PC-3 (cell line): Measurements from ENCODE around the gene HCAR3.

Source experiments
- EZH2phosphoT487 ChIP-seq: fragments of 300-600 bp; sonication (generic); IDR thresholded peaks from 2 replicates; pipeline ENCODE4 v1.6.1; 2018; ENCODE audit warnings: mild to moderate bottlenecking, antibody characterized with exemption, low read length, borderline replicate concordance
- TF ChIP-seq, protein P1 (sequence below): fragments of 300-600 bp; sonication (generic); conservative IDR thresholded peaks from 2 replicates; pipeline ENCODE4 v1.5.1; 2017; ENCODE audit warnings: antibody characterized with exemption, low read depth, mild to moderate bottlenecking, low read length

GRCh38 chr12:122725452-122726079 lies 9.0 kb upstream of the HCAR3 start:
- TF ChIP-seq, protein P1, sequence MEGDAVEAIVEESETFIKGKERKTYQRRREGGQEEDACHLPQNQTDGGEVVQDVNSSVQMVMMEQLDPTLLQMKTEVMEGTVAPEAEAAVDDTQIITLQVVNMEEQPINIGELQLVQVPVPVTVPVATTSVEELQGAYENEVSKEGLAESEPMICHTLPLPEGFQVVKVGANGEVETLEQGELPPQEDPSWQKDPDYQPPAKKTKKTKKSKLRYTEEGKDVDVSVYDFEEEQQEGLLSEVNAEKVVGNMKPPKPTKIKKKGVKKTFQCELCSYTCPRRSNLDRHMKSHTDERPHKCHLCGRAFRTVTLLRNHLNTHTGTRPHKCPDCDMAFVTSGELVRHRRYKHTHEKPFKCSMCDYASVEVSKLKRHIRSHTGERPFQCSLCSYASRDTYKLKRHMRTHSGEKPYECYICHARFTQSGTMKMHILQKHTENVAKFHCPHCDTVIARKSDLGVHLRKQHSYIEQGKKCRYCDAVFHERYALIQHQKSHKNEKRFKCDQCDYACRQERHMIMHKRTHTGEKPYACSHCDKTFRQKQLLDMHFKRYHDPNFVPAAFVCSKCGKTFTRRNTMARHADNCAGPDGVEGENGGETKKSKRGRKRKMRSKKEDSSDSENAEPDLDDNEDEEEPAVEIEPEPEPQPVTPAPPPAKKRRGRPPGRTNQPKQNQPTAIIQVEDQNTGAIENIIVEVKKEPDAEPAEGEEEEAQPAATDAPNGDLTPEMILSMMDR: no peak
- TF ChIP-seq EZH2phosphoT487: no peak
